Stimulated activated CD4-positive, alpha-beta T cell treated with anti-CD3 and anti-CD28 coated beads, Interleukin-2, amount 100 ng/mL, for 48 hours (primary cell): ENCODE results near the gene GALK2.

Source experiments
- DNase-seq, 2 donors: peaks; one replicate each; pipeline ENCODE4 v3.0.0-alpha.2; 2020

The GALK2 gene

GRCh38 chr15:49366496-49366895, 196.4 kb downstream of the GALK2 start:
- DNase-seq, result no peak

- DNase-seq, result no peak
These were observed 200.7 kb downstream of the GALK2 start for GRCh38 chr15:49370782-49371181.

DNA sequence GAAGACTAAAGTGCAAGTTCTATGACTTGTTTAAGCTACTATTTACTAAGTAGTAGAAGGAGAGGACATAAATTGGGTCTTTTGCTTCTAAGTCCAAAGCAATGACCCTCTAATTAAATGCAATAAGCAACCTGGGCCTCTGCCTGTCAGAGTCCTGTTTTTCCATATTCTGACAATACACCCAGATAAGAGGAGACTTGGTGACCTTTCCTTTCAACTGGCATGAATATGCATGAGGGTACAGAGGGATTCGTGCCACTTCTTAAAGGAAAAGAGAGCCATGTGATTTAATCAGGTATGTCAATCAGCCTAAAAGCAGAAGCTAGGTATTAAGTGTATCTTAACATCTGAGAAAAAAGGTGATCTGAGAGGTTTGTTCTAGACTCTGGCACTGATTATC, 202.3 kb downstream of the GALK2 start:
- DNase-seq, result no peak

- DNase-seq, result no peak
These were observed 209.9 kb downstream of the GALK2 start for GRCh38 chr15:49379996-49380395.

DNA sequence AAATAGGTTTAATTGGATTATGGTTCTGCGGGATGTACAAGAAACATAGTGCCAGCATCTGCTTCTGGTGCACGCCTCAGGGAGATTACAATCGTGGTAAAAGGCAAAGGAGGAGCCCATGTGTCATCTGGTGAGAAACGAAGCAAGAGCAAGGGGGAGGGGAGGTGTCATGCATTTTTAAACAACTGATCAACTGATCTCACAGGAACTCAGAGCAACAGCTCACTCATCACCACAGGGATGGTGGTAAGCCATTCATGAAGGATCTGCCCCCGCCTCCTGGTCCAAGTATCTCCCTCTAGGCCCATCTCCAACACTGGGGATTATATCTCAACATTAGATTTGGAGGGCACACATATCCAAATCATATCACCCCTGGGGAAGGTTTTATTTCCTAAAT, 210.9 kb downstream of the GALK2 start:
- DNase-seq, result no peak
